ENCODE measurements around the gene CEND1.

Gene CEND1

GRCh38 chr11:737366-737765 lies 52.5 kb downstream of the CEND1 start:
- no peak for DNase-seq
- no peak overlapping the region for H3K27ac ChIP-seq

More at GRCh38 chr11:737366-737765, 52.5 kb downstream of the CEND1 start:
- TF ChIP-seq, protein P1, sequence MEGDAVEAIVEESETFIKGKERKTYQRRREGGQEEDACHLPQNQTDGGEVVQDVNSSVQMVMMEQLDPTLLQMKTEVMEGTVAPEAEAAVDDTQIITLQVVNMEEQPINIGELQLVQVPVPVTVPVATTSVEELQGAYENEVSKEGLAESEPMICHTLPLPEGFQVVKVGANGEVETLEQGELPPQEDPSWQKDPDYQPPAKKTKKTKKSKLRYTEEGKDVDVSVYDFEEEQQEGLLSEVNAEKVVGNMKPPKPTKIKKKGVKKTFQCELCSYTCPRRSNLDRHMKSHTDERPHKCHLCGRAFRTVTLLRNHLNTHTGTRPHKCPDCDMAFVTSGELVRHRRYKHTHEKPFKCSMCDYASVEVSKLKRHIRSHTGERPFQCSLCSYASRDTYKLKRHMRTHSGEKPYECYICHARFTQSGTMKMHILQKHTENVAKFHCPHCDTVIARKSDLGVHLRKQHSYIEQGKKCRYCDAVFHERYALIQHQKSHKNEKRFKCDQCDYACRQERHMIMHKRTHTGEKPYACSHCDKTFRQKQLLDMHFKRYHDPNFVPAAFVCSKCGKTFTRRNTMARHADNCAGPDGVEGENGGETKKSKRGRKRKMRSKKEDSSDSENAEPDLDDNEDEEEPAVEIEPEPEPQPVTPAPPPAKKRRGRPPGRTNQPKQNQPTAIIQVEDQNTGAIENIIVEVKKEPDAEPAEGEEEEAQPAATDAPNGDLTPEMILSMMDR (IDR thresholded peaks at IDR 0.05; ENCODE audit: low read depth, low read length, missing control alignments), result no peak
- H3K27me3 ChIP-seq (replicated peaks), result no peaks in the 10 kb centered on the region
- H3K36me3 ChIP-seq (replicated peaks), result no peaks in the 10 kb centered on the region
- no peak overlapping the region for H3K4me3 ChIP-seq (ENCODE audit: low read depth, low read length)
- in situ Hi-C loops (cut with HindIII; ENCODE audit: low pct_ligation_motif_present, low sequenced_read_pairs), result no loop called here

Data from brain microvascular endothelial cell (primary cell).